ENCODE measurements around the gene CNOT6.

Gene CNOT6

GRCh38 chr5:180580681-180581080, 86.5 kb downstream of the CNOT6 start:
- no peak overlapping the region for H3K4me3 ChIP-seq (ENCODE audit: low read depth, low read length)
- no peak overlapping the region for H3K9ac ChIP-seq (ENCODE audit: low read depth, low read length)
- no peaks in the 10 kb centered on the region for H3K27me3 ChIP-seq (ENCODE audit: control insufficient read depth, insufficient read depth, low read length)
- peaks cover 20% of the 10 kb centered on the region for H3K36me3 ChIP-seq (ENCODE audit: control insufficient read depth, insufficient read depth, low read length)
- H3K9me3 ChIP-seq (ENCODE audit: control insufficient read depth, insufficient read depth, low read length), result no peaks in the 10 kb centered on the region
- no peaks in the 10 kb centered on the region for H3K4me1 ChIP-seq (ENCODE audit: control insufficient read depth, insufficient read depth, low read length)
- no peak overlapping the region for H3K27ac ChIP-seq (ENCODE audit: low read depth, low read length)

- Histone ChIP-seq H3K4me3 (ENCODE audit: low read depth, low read length) (no peak overlapping the region), H3K4me1 (ENCODE audit: control insufficient read depth, insufficient read depth, low read length) (no peaks in the 10 kb centered on the region), H3K36me3 (ENCODE audit: control insufficient read depth, insufficient read depth, low read length) (no peaks in the 10 kb centered on the region), H3K9ac (ENCODE audit: low read depth, low read length) (no peak overlapping the region), H3K27me3 (ENCODE audit: control insufficient read depth, insufficient read depth, low read length) (peaks cover 12% of the 10 kb centered on the region), H3K27ac (ENCODE audit: low read depth, low read length) (no peak overlapping the region), H3K9me3 (ENCODE audit: control insufficient read depth, insufficient read depth, low read length) (no peaks in the 10 kb centered on the region)
These were observed 89.6 kb downstream of the CNOT6 start for GRCh38 chr5:180583738-180584137.

GRCh38 chr5:180586204-180586603, 92.0 kb downstream of the CNOT6 start:
- Histone ChIP-seq H3K9me3 (ENCODE audit: control insufficient read depth, insufficient read depth, low read length) (no peaks in the 10 kb centered on the region), H3K4me1 (ENCODE audit: control insufficient read depth, insufficient read depth, low read length) (no peaks in the 10 kb centered on the region), H3K4me3 (ENCODE audit: low read depth, low read length) (no peak overlapping the region)

GRCh38 chr5:180586870-180587269, 92.7 kb downstream of the CNOT6 start:
- Histone ChIP-seq H3K27me3 (ENCODE audit: control insufficient read depth, insufficient read depth, low read length) (peaks cover 42% of the 10 kb centered on the region), H3K9ac (ENCODE audit: low read depth, low read length) (no peak overlapping the region), H3K36me3 (ENCODE audit: control insufficient read depth, insufficient read depth, low read length) (no peaks in the 10 kb centered on the region), H3K9me3 (ENCODE audit: control insufficient read depth, insufficient read depth, low read length) (no peaks in the 10 kb centered on the region), H3K4me1 (ENCODE audit: control insufficient read depth, insufficient read depth, low read length) (no peaks in the 10 kb centered on the region), H3K4me3 (ENCODE audit: low read depth, low read length) (no peak overlapping the region), H3K27ac (ENCODE audit: low read depth, low read length) (no peak overlapping the region)

More at GRCh38 chr5:180586204-180586603, 92.0 kb downstream of the CNOT6 start:
- Histone ChIP-seq H3K27ac (ENCODE audit: low read depth, low read length) (no peak overlapping the region), H3K27me3 (ENCODE audit: control insufficient read depth, insufficient read depth, low read length) (peaks cover 35% of the 10 kb centered on the region), H3K9ac (ENCODE audit: low read depth, low read length) (no peak overlapping the region), H3K36me3 (ENCODE audit: control insufficient read depth, insufficient read depth, low read length) (no peaks in the 10 kb centered on the region)

- Histone ChIP-seq H3K4me1 (ENCODE audit: control insufficient read depth, insufficient read depth, low read length) (no peaks in the 10 kb centered on the region), H3K27ac (ENCODE audit: low read depth, low read length) (no peak overlapping the region), H3K4me3 (ENCODE audit: low read depth, low read length) (peak overlapping the region; percentile 56), H3K9ac (ENCODE audit: low read depth, low read length) (no peak overlapping the region), H3K27me3 (ENCODE audit: control insufficient read depth, insufficient read depth, low read length) (peaks cover 62% of the 10 kb centered on the region), H3K36me3 (ENCODE audit: control insufficient read depth, insufficient read depth, low read length) (no peaks in the 10 kb centered on the region), H3K9me3 (ENCODE audit: control insufficient read depth, insufficient read depth, low read length) (no peaks in the 10 kb centered on the region)
These were observed 95.8 kb downstream of the CNOT6 start for GRCh38 chr5:180589771-180590542.

- H3K9ac ChIP-seq (ENCODE audit: low read depth, low read length), result no peak overlapping the region
- no peaks in the 10 kb centered on the region for H3K4me1 ChIP-seq (ENCODE audit: control insufficient read depth, insufficient read depth, low read length)
- H3K9me3 ChIP-seq (ENCODE audit: control insufficient read depth, insufficient read depth, low read length), result no peaks in the 10 kb centered on the region
- H3K27ac ChIP-seq (ENCODE audit: low read depth, low read length), result no peak overlapping the region
- peak overlapping the region; percentile 56 for H3K4me3 ChIP-seq (ENCODE audit: low read depth, low read length)
- peaks cover 62% of the 10 kb centered on the region for H3K27me3 ChIP-seq (ENCODE audit: control insufficient read depth, insufficient read depth, low read length)
- no peaks in the 10 kb centered on the region for H3K36me3 ChIP-seq (ENCODE audit: control insufficient read depth, insufficient read depth, low read length)
These were observed 96.5 kb downstream of the CNOT6 start for GRCh38 chr5:180590543-180591310.

- H3K36me3 ChIP-seq (ENCODE audit: control insufficient read depth, insufficient read depth, low read length), result no peaks in the 10 kb centered on the region
- no peak within 1 kb of the TSS for H3K27ac ChIP-seq (ENCODE audit: low read depth, low read length)
- no peak within 1 kb of the TSS for H3K9ac ChIP-seq (ENCODE audit: low read depth, low read length)
- H3K9me3 ChIP-seq (ENCODE audit: control insufficient read depth, insufficient read depth, low read length), result no peaks in the 10 kb centered on the region
- H3K4me1 ChIP-seq (ENCODE audit: control insufficient read depth, insufficient read depth, low read length), result no peaks in the 10 kb centered on the region
- H3K27me3 ChIP-seq (ENCODE audit: control insufficient read depth, insufficient read depth, low read length), result peaks cover 62% of the 10 kb centered on the region
- peak within 1 kb of the TSS; percentile 56 for H3K4me3 ChIP-seq (ENCODE audit: low read depth, low read length)
These were observed 97.2 kb downstream of the CNOT6 start, which contains the start of gene SCGB3A1 for GRCh38 chr5:180591311-180591887. SCGB3A1 (minus strand) TSS chr5:180591499; CDS start chr5:180591462, 37 bp downstream.

- H3K36me3 ChIP-seq (ENCODE audit: control insufficient read depth, insufficient read depth, low read length), result no peaks in the 10 kb centered on the region
- H3K9me3 ChIP-seq (ENCODE audit: control insufficient read depth, insufficient read depth, low read length), result no peaks in the 10 kb centered on the region
- no peaks in the 10 kb centered on the region for H3K4me1 ChIP-seq (ENCODE audit: control insufficient read depth, insufficient read depth, low read length)
- no peak overlapping the region for H3K9ac ChIP-seq (ENCODE audit: low read depth, low read length)
- 0 out of 2 replicates have a peak overlapping the region, but pooled peaks have one; percentile 56 for H3K4me3 ChIP-seq (ENCODE audit: low read depth, low read length)
- H3K27ac ChIP-seq (ENCODE audit: low read depth, low read length), result no peak overlapping the region
- H3K27me3 ChIP-seq (ENCODE audit: control insufficient read depth, insufficient read depth, low read length), result peaks cover 62% of the 10 kb centered on the region
These were observed 98.0 kb downstream of the CNOT6 start for GRCh38 chr5:180592176-180592575.

GRCh38 chr5:180593446-180594206, 99.4 kb downstream of the CNOT6 start:
- H3K36me3 ChIP-seq (ENCODE audit: control insufficient read depth, insufficient read depth, low read length), result no peaks in the 10 kb centered on the region
- H3K4me1 ChIP-seq (ENCODE audit: control insufficient read depth, insufficient read depth, low read length), result no peaks in the 10 kb centered on the region
- H3K27me3 ChIP-seq (ENCODE audit: control insufficient read depth, insufficient read depth, low read length), result peaks cover 51% of the 10 kb centered on the region
- no peak overlapping the region for H3K4me3 ChIP-seq (ENCODE audit: low read depth, low read length)
- H3K9ac ChIP-seq (ENCODE audit: low read depth, low read length), result no peak overlapping the region
- no peak overlapping the region for H3K27ac ChIP-seq (ENCODE audit: low read depth, low read length)
- no peaks in the 10 kb centered on the region for H3K9me3 ChIP-seq (ENCODE audit: control insufficient read depth, insufficient read depth, low read length)

GRCh38 chr5:180594311-180595045, 100.3 kb downstream of the CNOT6 start:
- H3K36me3 ChIP-seq (ENCODE audit: control insufficient read depth, insufficient read depth, low read length), result no peaks in the 10 kb centered on the region
- peaks cover 44% of the 10 kb centered on the region for H3K27me3 ChIP-seq (ENCODE audit: control insufficient read depth, insufficient read depth, low read length)
- no peaks in the 10 kb centered on the region for H3K9me3 ChIP-seq (ENCODE audit: control insufficient read depth, insufficient read depth, low read length)
- H3K9ac ChIP-seq (ENCODE audit: low read depth, low read length), result no peak overlapping the region
- H3K4me3 ChIP-seq (ENCODE audit: low read depth, low read length), result no peak overlapping the region
- no peaks in the 10 kb centered on the region for H3K4me1 ChIP-seq (ENCODE audit: control insufficient read depth, insufficient read depth, low read length)
- no peak overlapping the region for H3K27ac ChIP-seq (ENCODE audit: low read depth, low read length)
